ENCODE measurements around the gene HERC6. TPM values are rescaled to one million over a fixed set of nuclear protein-coding genes. Genes with fewer than 3 reads are reported as not detected.

HERC6 gene
- total and polyA plus RNA-seq, 9 of the 15 experiments (the other 6 are each of a cell fraction or from before 2014, with no cell fraction given) = 0.01 to 0.68 (median 0.15) TPM

- TF ChIP-seq, protein P1, sequence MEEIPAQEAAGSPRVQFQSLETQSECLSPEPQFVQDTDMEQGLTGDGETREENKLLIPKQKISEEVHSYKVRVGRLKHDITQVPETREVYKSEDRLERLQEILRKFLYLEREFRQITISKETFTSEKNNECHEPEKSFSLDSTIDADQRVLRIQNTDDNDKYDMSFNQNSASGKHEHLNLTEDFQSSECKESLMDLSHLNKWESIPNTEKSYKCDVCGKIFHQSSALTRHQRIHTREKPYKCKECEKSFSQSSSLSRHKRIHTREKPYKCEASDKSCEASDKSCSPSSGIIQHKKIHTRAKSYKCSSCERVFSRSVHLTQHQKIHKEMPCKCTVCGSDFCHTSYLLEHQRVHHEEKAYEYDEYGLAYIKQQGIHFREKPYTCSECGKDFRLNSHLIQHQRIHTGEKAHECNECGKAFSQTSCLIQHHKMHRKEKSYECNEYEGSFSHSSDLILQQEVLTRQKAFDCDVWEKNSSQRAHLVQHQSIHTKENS (CRISPR knock-in tag; IDR thresholded peaks at IDR 0.05) = no peak
- TF ChIP-seq HSF4 (CRISPR knock-in tag; IDR thresholded peaks at IDR 0.05; ENCODE audit: borderline replicate concordance) = no peak
These were observed 36.1 kb downstream of the HERC6 start (continued) for GRCh38 chr4:88414755-88415154.

- BruUV-seq (replicated peaks) = no TSS peak
- no peaks in the 10 kb centered on the region for H3K9me1 ChIP-seq (ENCODE audit: control insufficient read depth, insufficient read depth, low read length)
- H4K20me1 ChIP-seq (replicated peaks; ENCODE audit: control insufficient read depth, insufficient read depth, low read length) = no peaks in the 10 kb centered on the region
- no peaks in the 10 kb centered on the region for H3K36me3 ChIP-seq (ENCODE audit: control insufficient read depth, insufficient read depth, low read length)
- no peak overlapping the region for H3K9ac ChIP-seq (ENCODE audit: insufficient read depth in 1 of 2, low read depth in 2 of 2, low read length in 2 of 2)
- TF ChIP-seq SRF (CRISPR knock-in tag; IDR thresholded peaks at IDR 0.05) (no peak), IRF2 (CRISPR knock-in tag; IDR thresholded peaks at IDR 0.05) (no peak), ZNF3 (CRISPR knock-in tag; IDR thresholded peaks at IDR 0.05) (no peak), ZNF347 (CRISPR knock-in tag; IDR thresholded peaks at IDR 0.05; ENCODE audit: low read depth) (no peak), MED1 (CRISPR knock-in tag; IDR thresholded peaks at IDR 0.05; ENCODE audit: borderline replicate concordance) (no peak), TEAD1 (CRISPR knock-in tag; IDR thresholded peaks at IDR 0.05) (no peak), TARDBP (IDR thresholded peaks at IDR 0.05) (no peak), RBM34 (IDR thresholded peaks at IDR 0.05; ENCODE audit: borderline replicate concordance, insufficient read depth, low read length) (no peak), ZNF395 (CRISPR knock-in tag; IDR thresholded peaks at IDR 0.05) (no peak), ZFPM2 (CRISPR knock-in tag; IDR thresholded peaks at IDR 0.05) (no peak)
- TF ChIP-seq, protein P2, sequence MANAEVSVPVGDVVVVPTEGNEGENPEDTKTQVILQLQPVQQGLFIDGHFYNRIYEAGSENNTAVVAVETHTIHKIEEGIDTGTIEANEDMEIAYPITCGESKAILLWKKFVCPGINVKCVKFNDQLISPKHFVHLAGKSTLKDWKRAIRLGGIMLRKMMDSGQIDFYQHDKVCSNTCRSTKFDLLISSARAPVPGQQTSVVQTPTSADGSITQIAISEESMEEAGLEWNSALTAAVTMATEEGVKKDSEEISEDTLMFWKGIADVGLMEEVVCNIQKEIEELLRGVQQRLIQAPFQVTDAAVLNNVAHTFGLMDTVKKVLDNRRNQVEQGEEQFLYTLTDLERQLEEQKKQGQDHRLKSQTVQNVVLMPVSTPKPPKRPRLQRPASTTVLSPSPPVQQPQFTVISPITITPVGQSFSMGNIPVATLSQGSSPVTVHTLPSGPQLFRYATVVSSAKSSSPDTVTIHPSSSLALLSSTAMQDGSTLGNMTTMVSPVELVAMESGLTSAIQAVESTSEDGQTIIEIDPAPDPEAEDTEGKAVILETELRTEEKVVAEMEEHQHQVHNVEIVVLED (CRISPR knock-in tag; IDR thresholded peaks at IDR 0.05) = no peak
- FAIRE-seq = no peak
- no peaks in the 10 kb centered on the region for H3K79me2 ChIP-seq (ENCODE audit: control insufficient read depth, insufficient read depth, low read length)
- no peak overlapping the region for H3K4me2 ChIP-seq (ENCODE audit: insufficient read depth, low read length)
- DNase-seq (ENCODE audit: extremely low read depth in 1 of 4, low spot score in 3 of 4) = no peak
- no peak for ATAC-seq
- WGBS (ENCODE audit: insufficient coverage, low coverage, missing lambda C conversion rate) = 0% methylated on average over 2 of the region's 2 CpGs
- no peaks in the 10 kb centered on the region for H3K27me3 ChIP-seq (ENCODE audit: control insufficient read depth in 2 of 2, insufficient read depth in 2 of 2, low read length in 2 of 2)
- ChIA-PET CTCF (ENCODE audit: low intra/inter-chr PET ratio) (no interaction called here), POLR2A (no interaction called here)
- H3K9me3 ChIP-seq (replicated peaks; ENCODE audit: control insufficient read depth, insufficient read depth, low read depth, low read length) = no peaks in the 10 kb centered on the region
- in situ Hi-C loops (cut with MboI) = no loop called here
- H3K27ac ChIP-seq (ENCODE audit: extremely low read depth, low read depth, low read length) = no peak overlapping the region
- no peak overlapping the region for H3K4me3 ChIP-seq
- H2AFZ ChIP-seq (ENCODE audit: low read depth, low read length) = no peak overlapping the region
- H3K4me1 ChIP-seq (replicated peaks in 1 of 2; ENCODE audit: control insufficient read depth in 2 of 2, insufficient read depth in 2 of 2, low read length in 2 of 2) = no peaks in the 10 kb centered on the region
- intact Hi-C loops (cut with micrococcal nuclease) = no loop called here
These were observed 37.3 kb downstream of the HERC6 start for GRCh38 chr4:88415982-88416381.
